Fibroblast of skin of right quadriceps (primary cell): Measurements from ENCODE around the gene CEP290.
"Not testable (repeated sequence)": the region's sequence is repeated elsewhere in the genome, so short reads cannot be mapped to it uniquely, and the experiment has no call there.

Source experiments
- DNase-seq: peaks from one replicate; pipeline ENCODE4 v3.0.0-alpha.2; 2013

Gene CEP290

DNA sequence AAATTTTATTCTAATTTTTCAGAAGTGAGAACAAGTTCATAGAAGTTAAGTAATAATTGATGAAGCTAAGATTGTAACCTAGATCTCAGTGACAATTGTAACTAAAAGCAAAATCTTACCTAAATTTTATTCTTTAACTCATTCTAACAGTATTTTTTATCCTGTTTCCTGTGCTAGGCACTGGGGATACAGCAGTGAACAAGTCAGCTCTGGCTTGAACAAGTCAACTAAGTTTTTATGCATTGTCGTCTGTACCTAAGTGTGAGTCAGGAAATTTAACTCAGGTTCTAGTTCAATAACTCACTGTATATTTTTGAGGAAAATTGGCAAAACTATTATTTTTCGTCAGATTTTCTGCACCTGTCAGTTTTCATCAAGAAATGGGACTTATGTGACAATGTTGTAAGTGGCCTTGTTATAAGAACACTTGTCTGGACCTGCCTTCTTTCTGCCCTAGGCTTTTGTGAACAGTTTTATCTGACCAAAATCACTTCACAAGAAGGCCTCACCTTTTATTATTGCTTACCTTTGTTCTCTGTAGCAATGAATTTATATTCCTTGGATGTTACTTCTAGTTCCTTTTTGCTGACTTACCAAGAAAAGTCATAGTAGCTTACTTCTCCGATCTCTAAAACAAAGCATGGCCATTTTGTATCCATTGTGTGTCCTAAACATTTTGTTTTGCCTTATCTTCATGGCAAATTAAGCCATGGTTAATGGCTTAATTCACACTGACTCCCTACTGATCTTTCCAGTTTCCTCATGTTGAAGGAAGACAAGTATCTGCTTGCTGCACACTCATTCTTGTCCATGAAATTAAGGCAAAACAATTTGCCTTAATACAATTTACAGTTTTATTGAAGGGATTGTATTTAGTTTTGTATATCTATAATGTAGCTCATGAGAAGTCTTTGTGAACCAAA is 2.9 kb upstream of the CEP290 start:
- DNase-seq, result no peak

DNA sequence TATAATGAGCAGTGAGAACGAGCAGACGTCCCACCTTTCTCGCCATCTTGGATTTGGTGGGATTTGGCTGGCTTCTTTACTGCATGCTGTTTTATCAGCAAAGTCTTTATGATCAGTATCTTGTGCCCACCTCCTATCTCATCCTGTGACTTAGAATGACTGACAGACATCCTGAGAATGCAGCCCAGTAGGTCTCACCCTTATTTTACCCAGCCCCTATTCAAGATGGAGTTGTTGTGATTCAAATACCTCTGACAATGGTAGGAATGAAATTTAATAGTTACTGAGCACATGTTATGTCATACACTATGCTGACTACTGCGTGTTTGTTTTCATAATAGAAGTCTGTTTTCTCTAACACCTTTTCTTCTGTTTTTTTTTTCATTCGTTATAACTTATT is 2.1 kb upstream of the CEP290 start:
- DNase-seq, result no peak

DNA sequence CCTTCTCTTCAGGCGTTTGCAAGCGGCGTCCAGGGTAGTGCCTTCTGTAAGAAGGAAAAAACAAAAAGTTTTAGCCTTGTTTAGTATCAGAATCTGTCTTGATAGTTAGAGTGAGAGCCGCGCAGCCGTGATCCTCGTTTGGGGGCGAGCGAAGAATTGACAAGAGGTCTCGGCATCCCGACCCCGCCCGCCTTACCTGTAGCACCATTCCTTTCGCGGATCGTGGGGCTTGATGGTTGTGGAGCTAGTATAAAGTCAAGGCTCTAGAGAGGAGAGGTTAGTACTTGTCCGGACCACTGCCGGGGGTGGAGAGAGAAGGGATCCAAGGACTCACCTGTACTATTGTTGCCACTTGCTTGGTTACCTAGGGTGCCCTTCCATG is 713 bp upstream of the CEP290 start:
- peak; percentile 0 for DNase-seq

DNA sequence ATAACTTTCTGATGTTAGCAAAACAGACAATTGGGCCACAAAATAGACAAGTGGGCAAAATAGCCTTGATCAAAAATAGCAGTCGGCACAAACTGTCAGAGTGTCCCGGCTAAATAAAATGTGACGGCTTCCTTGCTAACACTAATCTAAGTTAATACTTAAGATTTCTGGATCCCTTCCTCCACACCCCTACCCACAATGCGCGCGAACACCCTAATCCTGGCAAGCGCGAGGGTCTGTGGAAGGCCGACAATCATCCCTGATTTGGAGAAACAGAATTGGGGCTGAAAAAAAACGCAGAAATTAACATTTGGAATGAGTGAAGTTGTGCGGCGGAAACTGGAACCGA is 489 bp downstream of the CEP290 start:
- DNase-seq, result no peak

DNA sequence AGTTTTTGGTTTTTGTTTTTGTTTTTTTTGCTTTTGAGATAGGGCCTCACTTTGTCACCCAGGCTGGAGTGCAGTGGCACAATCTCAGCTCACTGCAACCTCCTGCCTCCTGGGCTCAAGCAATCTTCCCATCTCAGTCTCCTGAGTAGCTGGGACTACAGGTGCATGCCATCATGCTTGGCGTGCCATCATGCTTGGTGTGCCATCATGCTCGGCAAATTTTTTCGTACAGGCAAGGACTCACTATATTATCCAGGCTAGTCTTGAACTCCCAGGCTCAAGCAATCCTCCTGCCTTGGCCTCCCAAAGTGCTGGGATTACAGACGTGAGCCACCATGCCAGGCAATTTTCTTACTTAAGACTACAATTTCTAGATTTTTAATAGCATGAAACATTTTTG is 2.2 kb downstream of the CEP290 start:
- DNase-seq, result not testable (repeated sequence)

DNA sequence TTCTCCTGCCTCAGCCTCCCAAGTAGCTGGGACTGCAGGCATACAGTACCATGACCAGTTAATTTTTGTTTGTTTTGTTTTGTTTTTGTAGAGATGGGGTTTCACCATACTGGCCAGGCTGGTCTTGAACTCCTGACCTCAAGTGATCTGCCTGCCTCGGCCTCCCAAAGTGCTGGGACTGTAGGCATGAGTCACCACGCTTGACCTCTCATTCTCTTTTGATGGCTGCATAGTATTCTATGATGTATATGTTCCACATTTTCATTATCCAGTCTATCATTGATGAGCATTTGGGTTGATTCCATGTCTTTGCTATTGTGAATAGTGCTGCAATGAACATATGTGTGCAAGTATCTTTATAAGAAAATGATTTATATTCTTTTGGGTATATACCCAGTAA is 8.7 kb downstream of the CEP290 start:
- DNase-seq, result not testable (repeated sequence)

DNA sequence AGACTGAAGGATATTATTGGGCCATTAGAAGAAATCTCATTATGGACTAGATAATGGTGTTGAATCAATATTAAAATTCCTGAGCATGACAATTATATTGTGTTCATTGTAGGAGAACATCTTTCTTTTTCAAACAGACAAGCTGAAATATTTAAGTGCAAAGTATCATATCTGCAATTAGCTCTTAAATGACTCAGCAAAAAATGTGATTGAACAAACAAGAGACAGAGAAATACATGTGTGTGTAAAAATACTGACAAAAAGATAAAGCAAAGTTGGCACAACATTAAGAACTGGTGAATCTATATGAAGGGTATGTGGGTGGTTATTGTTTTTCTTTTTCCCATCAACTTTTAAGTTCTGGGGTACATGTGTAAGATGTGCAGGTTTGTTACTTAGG is 9.5 kb downstream of the CEP290 start:
- DNase-seq, result no peak

DNA sequence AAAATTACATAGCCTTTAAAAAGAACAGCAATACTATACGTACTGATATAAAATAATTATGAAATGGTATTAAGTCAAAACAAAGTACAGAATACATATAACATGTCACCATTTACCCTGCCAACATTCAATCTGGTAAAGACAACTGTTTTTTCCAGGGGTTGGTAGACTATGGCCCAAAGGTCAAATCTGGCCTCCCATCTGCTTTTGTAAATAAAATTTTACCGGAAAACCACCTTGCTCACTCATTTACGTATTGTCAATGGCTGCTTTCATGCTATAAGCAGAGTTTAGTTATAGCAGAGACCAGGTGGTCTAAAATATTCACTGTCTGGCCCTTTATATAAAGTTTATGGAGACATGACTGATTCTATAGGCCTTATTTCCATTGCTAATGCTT is 14.0 kb downstream of the CEP290 start:
- no peak for DNase-seq

DNA sequence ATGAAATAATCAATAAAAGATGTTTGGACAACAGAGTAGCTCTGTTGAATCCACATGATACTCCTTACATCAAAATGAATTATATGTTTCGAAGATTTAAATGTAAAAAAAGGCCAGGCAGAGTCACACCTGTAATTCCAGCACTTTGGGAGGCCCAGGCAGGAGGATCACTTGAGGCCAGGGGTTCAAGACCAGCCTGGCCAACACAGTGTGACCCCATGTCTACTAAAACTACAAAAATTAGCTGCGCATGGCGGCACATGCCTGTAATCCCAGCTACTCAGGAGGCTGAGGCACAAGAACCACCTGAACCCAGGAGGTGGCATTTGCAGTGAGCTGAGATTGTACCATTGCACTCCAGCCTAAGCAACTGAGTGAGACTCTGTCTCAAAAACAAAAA is 14.8 kb downstream of the CEP290 start:
- no peak for DNase-seq

DNA sequence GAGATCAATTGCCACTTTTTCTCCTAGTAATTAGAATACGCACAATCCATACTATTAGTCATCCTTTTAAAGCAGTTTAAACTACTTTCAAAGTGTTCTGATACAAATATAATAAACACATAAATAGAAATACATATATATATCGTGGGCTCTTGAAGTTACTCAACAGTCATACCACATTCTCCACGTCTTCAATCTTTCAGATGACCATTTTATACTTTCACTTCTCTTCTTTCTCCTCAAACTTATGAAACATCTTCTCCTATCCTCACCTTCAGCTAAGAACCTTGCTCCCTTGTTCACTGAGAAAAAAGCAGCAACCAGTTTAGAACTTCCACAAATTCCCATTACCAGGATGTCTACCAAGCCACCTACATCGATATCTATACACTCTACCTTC is 19.2 kb downstream of the CEP290 start:
- DNase-seq, result no peak

DNA sequence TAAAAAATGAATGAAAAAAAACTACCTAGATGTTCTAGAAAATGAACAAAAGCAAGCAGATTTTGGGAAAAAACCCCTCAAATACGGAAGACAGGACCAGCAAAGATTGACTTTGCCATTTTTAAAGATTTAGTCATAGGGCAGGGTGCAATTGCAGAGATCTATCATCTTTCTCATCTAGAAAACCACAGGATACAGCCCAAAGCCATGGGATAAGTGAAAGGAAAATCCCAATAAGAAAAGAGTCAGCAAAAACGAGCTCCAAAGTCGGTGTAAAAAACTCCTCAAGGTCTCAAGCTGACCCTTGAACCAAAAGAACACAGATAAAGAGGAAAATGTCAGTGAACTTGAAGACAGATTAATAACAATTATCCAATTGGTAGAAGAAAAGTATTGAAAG is 28.0 kb downstream of the CEP290 start:
- DNase-seq, result peak; percentile 31

DNA sequence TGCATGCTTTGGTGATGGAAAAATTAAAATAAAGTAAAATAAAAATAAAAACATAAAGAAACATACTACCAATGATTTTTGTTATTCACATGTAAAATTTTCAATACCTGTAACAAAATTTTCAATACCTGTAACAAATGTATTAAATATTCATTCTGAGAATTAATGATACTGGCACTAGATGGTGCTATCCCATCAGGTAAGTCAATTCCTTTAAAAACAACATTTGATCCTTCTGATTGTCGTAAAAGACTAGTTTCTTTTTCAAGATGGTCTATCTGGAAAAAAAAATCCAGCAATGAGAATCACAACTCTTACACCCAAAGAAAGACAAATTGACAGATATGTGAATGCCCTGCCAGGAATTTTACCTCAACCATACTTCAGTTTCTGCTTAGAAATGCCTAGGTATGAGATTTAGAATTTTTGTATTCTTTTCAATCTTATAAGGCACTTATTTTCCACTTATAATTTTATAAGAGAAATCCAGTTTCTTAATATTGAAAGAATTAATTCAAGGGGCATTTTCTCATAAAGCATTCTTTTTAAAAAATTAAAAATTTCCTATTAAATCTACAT is 30.7 kb downstream of the CEP290 start:
- DNase-seq, result peak; percentile 59

DNA sequence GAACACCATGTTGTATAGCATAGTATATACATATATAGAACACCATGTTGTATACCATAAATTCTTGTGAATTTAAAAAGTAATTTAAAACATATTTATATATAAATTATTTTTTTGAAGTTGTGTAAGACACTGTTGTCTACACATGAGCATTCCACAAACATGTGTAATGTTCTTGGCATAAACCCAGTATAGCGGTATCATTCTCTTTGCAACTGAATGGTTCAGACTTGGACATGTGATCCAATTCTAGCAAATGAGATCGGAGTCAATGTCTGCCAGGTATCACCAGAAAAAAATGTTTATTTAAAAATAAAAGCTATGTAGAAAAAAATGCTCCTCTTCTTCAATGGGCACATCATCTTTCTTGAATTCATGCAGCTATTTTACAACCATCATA is 33.9 kb downstream of the CEP290 start:
- peak; percentile 36 for DNase-seq

DNA sequence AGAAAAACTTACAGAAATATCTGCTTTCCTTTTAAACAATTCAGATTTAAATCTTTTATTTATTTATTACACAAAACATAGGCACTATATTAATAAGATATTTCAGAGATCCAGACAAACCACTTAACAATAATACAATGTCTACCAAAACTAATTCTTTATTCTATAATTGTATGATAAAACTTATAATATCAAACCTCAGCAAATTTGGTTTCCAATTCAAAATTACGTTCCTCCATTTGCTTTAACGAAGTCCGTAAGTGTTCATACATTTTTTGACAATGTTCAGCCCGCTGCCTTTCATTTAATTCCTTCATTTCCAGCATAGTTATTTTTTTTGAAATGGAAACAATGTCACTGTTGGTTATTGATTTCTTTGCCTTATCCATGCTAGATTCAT is 48.3 kb downstream of the CEP290 start:
- no peak for DNase-seq

DNA sequence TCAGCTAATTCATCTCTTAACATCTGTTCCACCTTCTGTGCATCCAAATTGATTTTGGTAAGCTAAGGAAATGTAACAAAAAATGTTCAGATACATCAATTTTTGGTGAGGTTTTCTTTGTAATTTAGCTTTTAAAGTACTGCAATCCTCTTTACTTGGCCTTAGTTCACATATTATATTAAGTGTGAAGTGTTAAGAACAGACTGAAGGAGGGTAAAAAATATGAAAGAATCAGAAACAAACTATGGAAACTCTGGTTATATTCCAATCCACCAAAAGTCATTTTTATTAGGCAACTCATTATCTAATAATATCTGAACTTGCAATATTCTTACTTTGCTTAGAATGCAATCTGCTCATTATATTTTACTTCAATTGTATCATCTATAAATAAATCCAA is 49.1 kb downstream of the CEP290 start:
- DNase-seq, result no peak

DNA sequence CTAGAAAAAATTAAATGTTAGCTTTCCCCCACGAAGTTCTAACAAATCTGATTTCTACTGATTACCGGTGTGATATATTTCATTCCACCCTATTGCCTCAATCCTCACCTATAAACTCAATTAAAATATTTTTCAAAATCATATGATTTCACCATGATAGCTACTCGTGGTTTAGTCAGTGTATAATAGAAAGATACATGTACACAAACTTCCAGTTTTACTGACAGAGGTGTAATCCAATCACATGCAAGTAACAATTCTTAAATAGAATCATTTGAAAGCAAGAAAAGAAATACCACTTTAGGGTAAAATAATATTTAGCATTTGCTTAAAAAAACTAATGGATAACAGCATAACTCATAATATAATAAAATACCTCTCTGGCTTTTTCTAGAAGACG is 57.7 kb downstream of the CEP290 start:
- DNase-seq, result no peak

DNA sequence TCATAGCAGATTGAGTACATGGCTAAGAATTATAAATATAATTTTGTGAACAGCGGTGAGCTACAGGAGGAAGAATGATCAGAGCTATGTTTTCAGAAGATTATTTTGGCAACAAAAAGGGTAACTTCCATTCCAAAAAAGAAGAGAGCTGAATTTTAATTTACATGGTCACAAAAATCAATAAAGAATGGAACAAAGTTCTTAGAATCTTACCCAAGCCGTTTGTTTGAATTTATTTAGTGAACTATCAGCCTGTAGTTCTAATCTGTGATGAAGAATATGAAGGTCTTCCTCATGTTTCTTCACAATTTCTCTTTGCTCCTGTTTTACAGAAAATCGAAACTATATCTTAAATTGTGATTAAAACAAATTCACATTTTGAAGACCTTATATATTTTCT is 58.3 kb downstream of the CEP290 start:
- no peak for DNase-seq

DNA sequence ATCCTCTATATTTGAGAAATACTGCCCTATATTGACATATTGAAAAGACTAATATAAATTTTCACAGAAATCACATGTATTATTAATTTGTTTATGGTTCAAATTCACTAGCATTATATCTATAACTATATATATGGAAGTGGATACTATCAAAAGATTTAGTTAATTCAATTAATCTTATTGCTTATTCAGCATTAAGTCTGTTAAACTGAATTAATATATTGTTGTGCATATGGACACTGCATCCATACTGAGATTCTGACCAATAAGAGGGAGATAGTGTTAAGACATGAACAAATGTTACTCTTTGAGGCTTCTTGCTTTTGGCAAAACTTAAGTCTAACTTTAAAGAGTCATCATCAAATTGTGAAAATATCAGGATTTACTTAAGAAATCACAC is 60.6 kb downstream of the CEP290 start:
- DNase-seq, result no peak

DNA sequence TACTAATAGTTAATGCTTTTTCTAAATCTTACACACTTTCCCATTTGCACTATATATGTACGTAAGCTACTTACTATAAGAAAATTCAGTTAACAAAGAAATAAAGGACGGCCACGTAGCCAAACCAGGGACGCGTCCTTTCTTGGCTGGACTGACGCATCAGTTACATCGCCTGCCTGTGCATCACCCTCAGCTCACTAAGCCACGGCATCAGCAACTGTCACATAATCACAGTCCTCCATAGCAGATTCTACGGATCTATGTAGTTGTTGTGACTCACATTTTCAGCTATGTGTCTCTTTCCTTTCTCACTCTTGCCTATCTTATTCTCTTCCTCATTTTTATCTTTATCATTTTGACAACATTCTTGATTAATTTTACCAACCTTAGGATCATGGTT is 74.6 kb downstream of the CEP290 start:
- peak; percentile 12 for DNase-seq

DNA sequence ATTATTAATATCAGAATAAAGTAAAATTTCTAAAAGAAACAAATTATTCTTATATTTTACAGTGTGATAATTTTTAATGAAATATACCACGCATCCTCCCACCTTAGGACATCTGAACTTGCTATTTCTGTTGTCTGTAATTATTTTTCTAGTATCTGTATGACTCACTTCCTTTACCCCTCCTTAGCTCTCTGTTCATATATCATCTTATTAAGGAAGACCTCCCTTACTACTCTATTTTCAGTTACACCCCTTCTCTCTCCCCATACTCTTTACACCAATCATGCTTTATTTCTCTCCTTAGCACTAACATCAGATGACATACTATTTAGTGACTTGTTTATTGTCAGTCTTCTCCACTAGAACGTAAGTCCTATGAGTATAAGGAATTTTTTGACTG is 78.5 kb downstream of the CEP290 start:
- DNase-seq, result peak; percentile 21

DNA sequence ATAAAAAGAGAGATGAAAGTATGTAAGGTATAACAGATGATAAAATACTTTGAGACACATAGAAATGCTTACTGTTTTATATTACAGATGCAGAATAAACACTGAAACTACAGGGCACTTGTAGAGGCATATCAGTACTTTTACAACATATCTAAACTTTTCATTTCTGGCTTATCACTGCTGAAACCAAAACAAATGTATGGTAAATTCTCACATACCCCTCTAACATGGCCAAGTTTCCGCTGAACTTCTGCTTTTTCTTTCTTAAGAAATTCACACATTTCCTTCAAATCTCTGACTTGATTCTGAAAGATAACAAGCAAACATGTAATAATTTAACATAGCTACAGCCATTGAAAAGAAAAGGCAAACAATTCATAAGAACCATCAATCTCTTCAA is 79.4 kb downstream of the CEP290 start:
- DNase-seq, result no peak

DNA sequence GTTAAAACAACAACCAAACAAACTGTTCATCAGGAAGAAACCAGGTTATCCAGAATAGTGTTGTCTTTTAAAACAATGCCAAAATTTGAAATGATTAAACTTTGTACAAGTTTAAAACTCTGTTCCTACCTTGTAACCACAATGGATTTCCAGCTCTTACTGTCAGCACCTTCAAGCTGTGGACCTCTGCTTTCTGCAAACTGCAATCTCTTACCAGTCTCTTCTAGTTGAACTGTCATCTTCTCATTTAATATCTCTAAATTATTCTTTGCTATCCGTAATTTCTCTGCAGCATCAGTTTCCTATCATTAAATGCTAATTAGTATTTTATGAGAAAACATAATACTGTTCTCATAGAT is 83.2 kb downstream of the CEP290 start:
- no peak for DNase-seq

DNA sequence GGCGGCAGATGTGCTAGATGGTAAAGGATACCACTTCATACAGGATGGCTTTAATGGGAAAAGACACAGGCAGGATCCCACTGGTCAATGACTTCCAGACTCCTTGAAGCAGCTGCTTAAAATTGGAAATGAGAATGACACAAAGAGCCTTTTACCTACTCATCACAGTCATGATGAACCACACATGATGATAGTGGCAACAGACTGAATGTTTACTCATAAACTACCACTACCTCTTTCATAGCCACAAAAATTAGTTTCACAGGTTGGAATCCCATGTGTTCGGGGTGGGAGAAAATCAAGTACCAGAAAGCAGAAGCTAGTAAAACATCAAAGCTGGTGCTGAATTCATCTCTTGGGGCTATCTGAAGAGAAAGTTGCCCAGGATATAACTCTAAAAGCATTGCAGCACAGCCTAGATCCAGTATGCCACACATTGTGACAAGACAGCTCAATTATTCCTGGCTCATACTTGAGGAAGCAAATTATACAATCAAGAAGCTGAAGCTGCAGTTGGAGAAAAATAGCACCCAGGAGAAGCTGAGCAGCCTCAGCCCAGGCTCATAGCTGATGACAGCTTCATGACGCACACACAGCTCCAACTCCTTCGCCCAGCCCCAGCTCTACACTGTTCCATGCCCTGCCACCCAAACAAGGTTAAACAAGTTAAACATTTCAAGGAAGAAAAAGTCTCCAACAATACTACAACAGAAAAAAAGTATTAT is 83.7 kb downstream of the CEP290 start:
- peak; percentile 28 for DNase-seq

DNA sequence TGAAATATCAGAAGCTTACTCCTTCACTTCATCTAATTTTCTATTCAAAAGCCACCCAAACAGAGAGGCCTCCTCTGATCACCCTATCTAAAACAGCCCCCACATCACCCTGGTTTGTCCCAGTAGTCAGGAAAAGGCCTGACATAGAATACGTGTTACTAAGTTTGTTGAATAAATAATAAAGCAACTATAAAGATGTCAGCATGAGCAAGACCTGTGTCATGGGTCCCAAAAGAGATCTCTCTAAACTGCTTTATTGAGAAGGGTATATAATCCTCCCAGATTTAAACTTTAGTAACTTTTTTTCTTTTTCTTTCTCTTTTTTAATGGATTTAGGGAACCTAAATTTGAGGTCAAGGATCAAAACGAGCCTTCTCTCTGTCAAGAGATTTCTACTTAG is 85.3 kb downstream of the CEP290 start:
- no peak for DNase-seq
